H9 (cell line): ENCODE results near the gene SPINT1. TPM values are rescaled to one million over a fixed set of nuclear protein-coding genes. Genes with fewer than 3 reads are reported as not detected.

ENCODE experiments used
- DNase-seq: peaks from one replicate; pipeline ENCODE4 v3.0.0-alpha.2; 2017
- H2AFZ ChIP-seq: one replicate; pipeline ENCODE4 v1.6.1; 2013; ENCODE audit warnings: mild to moderate bottlenecking, low read length, control low read depth, moderate library complexity
- H2AK5ac ChIP-seq: 2 replicates; pipeline ENCODE4 v1.6.1; 2013; ENCODE audit warnings: low read length, control low read depth, mixed read lengths; ENCODE audit not compliant: insufficient read length
- H2BK120ac ChIP-seq: one replicate; pipeline ENCODE4 v1.6.1; 2013; ENCODE audit warnings: low read depth, mild to moderate bottlenecking, low read length, control low read depth, inconsistent platforms; ENCODE audit not compliant: poor library complexity, severe bottlenecking
- H2BK12ac ChIP-seq: 2 replicates; pipeline ENCODE4 v1.6.1; 2013; ENCODE audit warnings: low read length, control low read depth, mixed read lengths, low read depth; ENCODE audit not compliant: insufficient read length
- H2BK15ac ChIP-seq: 2 replicates; pipeline ENCODE4 v1.6.1; 2013; ENCODE audit warnings: low read depth, low read length, control low read depth
- H2BK20ac ChIP-seq: one replicate; pipeline ENCODE4 v1.6.1; 2013; ENCODE audit warnings: low read depth, mild to moderate bottlenecking, low read length, control low read depth, inconsistent platforms; ENCODE audit not compliant: poor library complexity, severe bottlenecking
- H2BK5ac ChIP-seq: 2 replicates; pipeline ENCODE4 v1.6.1; 2013; ENCODE audit warnings: low read length, control low read depth, mixed read lengths; ENCODE audit not compliant: insufficient read length
- H3K14ac ChIP-seq: 2 replicates; pipeline ENCODE4 v1.6.1; 2013; ENCODE audit warnings: low read length, control low read depth; ENCODE audit not compliant: insufficient read depth
- H3K18ac ChIP-seq: 2 replicates; pipeline ENCODE4 v1.6.1; 2013; ENCODE audit warnings: low read depth, mild to moderate bottlenecking, mixed read lengths, low read length, control low read depth; ENCODE audit not compliant: insufficient read length
- H3K23ac ChIP-seq: 2 replicates; pipeline ENCODE4 v1.6.1; 2013; ENCODE audit warnings: low read length, control low read depth, mixed read lengths, low read depth; ENCODE audit not compliant: insufficient read length
- H3K23me2 ChIP-seq: 2 replicates; pipeline ENCODE4 v1.6.1; 2013; ENCODE audit warnings: low read depth, mild to moderate bottlenecking, mixed read lengths, low read length, control low read depth; ENCODE audit not compliant: insufficient read length, poor library complexity, severe bottlenecking
- H3K27ac ChIP-seq: 2 replicates; pipeline ENCODE4 v1.5.1; 2013; ENCODE audit warnings: low read length, control low read depth, mixed read lengths, low read depth; ENCODE audit not compliant: insufficient read length
- H3K27me3 ChIP-seq: 2 replicates; pipeline ENCODE4 v1.6.1; 2013; ENCODE audit warnings: low read length, control low read depth, inconsistent platforms; ENCODE audit not compliant: insufficient read depth
- H3K4ac ChIP-seq: 2 replicates; pipeline ENCODE4 v1.6.1; 2013; ENCODE audit warnings: low read depth, mild to moderate bottlenecking, control low read depth, inconsistent platforms, low read length, moderate library complexity
- H3K4me1 ChIP-seq: 2 replicates; pipeline ENCODE4 v1.6.1; 2013; ENCODE audit warnings: low read length, control low read depth, inconsistent platforms; ENCODE audit not compliant: insufficient read depth
- H3K4me2 ChIP-seq: 2 replicates; pipeline ENCODE4 v1.6.1; 2013; ENCODE audit warnings: low read length, control low read depth, mixed read lengths; ENCODE audit not compliant: insufficient read length, insufficient read depth
- H3K56ac ChIP-seq: 2 replicates; pipeline ENCODE4 v1.6.1; 2013; ENCODE audit warnings: low read depth, mild to moderate bottlenecking, mixed read lengths, low read length, control low read depth; ENCODE audit not compliant: insufficient read length
- H3K79me1 ChIP-seq: 2 replicates; pipeline ENCODE4 v1.6.1; 2013; ENCODE audit warnings: low read depth, mild to moderate bottlenecking, moderate library complexity, low read length, control low read depth, inconsistent platforms; ENCODE audit not compliant: insufficient read depth, poor library complexity, severe bottlenecking
- H3K79me2 ChIP-seq: 2 replicates; pipeline ENCODE4 v1.6.1; 2013; ENCODE audit warnings: low read length, control low read depth, inconsistent platforms; ENCODE audit not compliant: insufficient read depth
- H3K9ac ChIP-seq: 2 replicates; pipeline ENCODE4 v1.6.1; 2013; ENCODE audit warnings: low read length, control low read depth, mixed read lengths; ENCODE audit not compliant: insufficient read length; ENCODE audit errors: extremely low read depth
- H3K9me3 ChIP-seq: one replicate; pipeline ENCODE4 v1.6.1; 2013; ENCODE audit warnings: low read depth, low read length, inconsistent platforms; ENCODE audit not compliant: control insufficient read depth
- H3T11ph ChIP-seq: one replicate; pipeline ENCODE4 v1.6.1; 2013; ENCODE audit warnings: mild to moderate bottlenecking, low read length, control low read depth, inconsistent platforms
- H4K20me1 ChIP-seq: one replicate; pipeline ENCODE4 v1.6.1; 2013; ENCODE audit not compliant: control insufficient read depth, insufficient read length, insufficient read depth
- H4K5ac ChIP-seq: 2 replicates; pipeline ENCODE4 v1.6.1; 2013; ENCODE audit warnings: low read depth, mild to moderate bottlenecking, mixed read lengths, low read length, control low read depth; ENCODE audit not compliant: insufficient read length
- H4K8ac ChIP-seq: replicated peaks from 2 replicates; pipeline ENCODE4 v1.6.1; 2013; ENCODE audit warnings: low read length, control low read depth, mixed read lengths, low read depth; ENCODE audit not compliant: insufficient read length
- H4K91ac ChIP-seq: 2 replicates; pipeline ENCODE4 v1.6.1; 2013; ENCODE audit warnings: low read depth, mild to moderate bottlenecking, moderate library complexity, mixed read lengths, low read length, control low read depth; ENCODE audit not compliant: insufficient read length
- H3K27ac Mint-ChIP-seq, 3 experiments: 2 replicates in 2 of 3; 3 replicates in 1 of 3; pipeline ENCODE4 v1.8.0; 2020 to 2021; ENCODE audit warnings: mixed read lengths in 3 of 3, mild to moderate bottlenecking in 1 of 3, moderate library complexity in 1 of 3
- H3K27me3 Mint-ChIP-seq: 2 replicates; pipeline ENCODE4 v1.8.0; 2021; ENCODE audit warnings: low read depth, mild to moderate bottlenecking, moderate library complexity, mixed read lengths
- H3K36me3 Mint-ChIP-seq, 3 experiments: 2 replicates in 2 of 3; 3 replicates in 1 of 3; pipeline ENCODE4 v1.8.0; 2020 to 2021; ENCODE audit warnings: low read depth in 3 of 3, mixed read lengths in 3 of 3; ENCODE audit not compliant: insufficient read depth in 1 of 3
- H3K4me1 Mint-ChIP-seq, 2 experiments: 2 replicates each; pipeline ENCODE4 v1.8.0; 2020; ENCODE audit warnings: mixed read lengths in 2 of 2
- H3K4me3 Mint-ChIP-seq, 2 experiments: 2 replicates in 1 of 2; 3 replicates in 1 of 2; pipeline ENCODE4 v1.8.0; 2020 to 2021; ENCODE audit warnings: mild to moderate bottlenecking in 2 of 2, mixed read lengths in 2 of 2, moderate library complexity in 1 of 2
- H3K9me3 Mint-ChIP-seq, 2 experiments: 2 replicates in 1 of 2; 3 replicates in 1 of 2; pipeline ENCODE4 v1.8.0; 2020; ENCODE audit warnings: mild to moderate bottlenecking in 2 of 2, mixed read lengths in 2 of 2, moderate library complexity in 1 of 2
- CTCF ChIP-seq: fragments of 200-600 bp; sonication (generic); conservative IDR thresholded peaks from 3 replicates; pipeline ENCODE4 v1.8.0; 2021; ENCODE audit warnings: antibody characterized with exemption, mild to moderate bottlenecking
- WGBS: extraction: QIAGEN DNeasy Blood & Tissue Kit; methylation state at CpG from one replicate; pipeline ENCODE4 v1.1.7; 2013; ENCODE audit warnings: missing lambda C conversion rate, low lambda C conversion rate, mixed read lengths; ENCODE audit not compliant: insufficient read length; ENCODE audit errors: extremely low coverage; 5-methylcytosine and 5-hydroxymethylcytosine counted together
- total RNA-seq: library from RNA; stranded (reverse); gene quantifications from 2 replicates; pipeline ENCODE4 v1.2.1, GENCODE V29; 2021

SPINT1 gene
- total RNA-seq, 1 experiment from 2014 or later = 130 TPM

- Histone ChIP-seq H4K8ac (no peak overlapping the region), H3K18ac (no peak overlapping the region), H3K4ac (no peak overlapping the region), H2AK5ac (no peak overlapping the region), H3T11ph (no peak overlapping the region), H3K23me2 (peaks cover 3% of the 10 kb centered on the region), H2AFZ (no peak overlapping the region), H3K23ac (no peak overlapping the region), H2BK12ac (no peak overlapping the region), H2BK15ac (no peak overlapping the region), H3K79me1 (no peaks in the 10 kb centered on the region), H3K56ac (no peak overlapping the region), H3K9me3 (no peaks in the 10 kb centered on the region), H3K27ac (no peak overlapping the region), H3K27me3 (no peaks in the 10 kb centered on the region), H3K4me2 (no peak overlapping the region), H4K20me1 (no peaks in the 10 kb centered on the region), H2BK20ac (no peak overlapping the region), H3K79me2 (no peaks in the 10 kb centered on the region), H2BK120ac (no peak overlapping the region), H4K91ac (no peak overlapping the region), H3K14ac (no peak overlapping the region), H3K4me1 (no peaks in the 10 kb centered on the region; the same call in 1 of the 2 replicates), H3K9ac (no peak overlapping the region), H4K5ac (no peak overlapping the region), H2BK5ac (no peak overlapping the region)
- no CpG with 5 or more reads among the region's 6 CpGs for WGBS
- H3K4me3 Mint-ChIP-seq = peak overlapping the region in 1 of 2 experiments; percentile 45; a peak in 1 of 5 replicates
- H3K27me3 Mint-ChIP-seq = peaks cover 2% of the 10 kb centered on the region
- H3K9me3 Mint-ChIP-seq = no peaks in the 10 kb centered on the region; a peak in 1 of 5 replicates
- no peaks in the 10 kb centered on the region for H3K36me3 Mint-ChIP-seq
- H3K27ac Mint-ChIP-seq = peak overlapping the region in 2 of 3 experiments; percentile 38 to 57; a peak in 3 of 7 replicates
- TF ChIP-seq CTCF = no peak
- DNase-seq = no peak
- peaks cover 26 to 38% of the 10 kb centered on the region in 2 experiments for H3K4me1 Mint-ChIP-seq
Measured at GRCh38 chr15:40875991-40876730, 32.3 kb downstream of the SPINT1 start.
